ENCODE measurements around the gene ASB18.

ASB18 gene

GRCh38 chr2:236240228-236240990, 23.8 kb downstream of the ASB18 start:
- DNase-seq, result no peak

GRCh38 chr2:236239276-236240065, 24.7 kb downstream of the ASB18 start:
- DNase-seq, result no peak

DNA sequence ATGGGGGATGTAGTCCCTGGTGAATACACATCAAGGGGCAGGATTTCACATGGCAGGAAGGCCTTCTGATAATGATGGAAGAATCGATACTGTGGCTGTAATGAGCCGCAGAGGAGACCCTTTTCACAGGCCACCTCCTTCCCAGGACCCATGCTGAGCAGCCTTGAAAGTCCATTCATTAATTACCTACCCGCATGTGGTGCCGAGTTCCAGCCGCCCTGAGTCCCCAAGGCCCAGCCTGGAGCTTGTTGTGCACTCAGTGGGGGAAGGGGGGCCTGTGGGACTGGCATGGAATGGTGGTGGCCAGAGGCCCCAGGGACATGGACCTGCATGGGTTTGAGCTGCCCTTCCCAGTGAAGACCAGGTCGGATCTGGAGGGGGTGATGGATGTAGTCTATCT, 25.5 kb downstream of the ASB18 start:
- no peak for DNase-seq

- DNase-seq, result no peak
Measured at GRCh38 chr2:236237468-236238190, 26.6 kb downstream of the ASB18 start.

DNA sequence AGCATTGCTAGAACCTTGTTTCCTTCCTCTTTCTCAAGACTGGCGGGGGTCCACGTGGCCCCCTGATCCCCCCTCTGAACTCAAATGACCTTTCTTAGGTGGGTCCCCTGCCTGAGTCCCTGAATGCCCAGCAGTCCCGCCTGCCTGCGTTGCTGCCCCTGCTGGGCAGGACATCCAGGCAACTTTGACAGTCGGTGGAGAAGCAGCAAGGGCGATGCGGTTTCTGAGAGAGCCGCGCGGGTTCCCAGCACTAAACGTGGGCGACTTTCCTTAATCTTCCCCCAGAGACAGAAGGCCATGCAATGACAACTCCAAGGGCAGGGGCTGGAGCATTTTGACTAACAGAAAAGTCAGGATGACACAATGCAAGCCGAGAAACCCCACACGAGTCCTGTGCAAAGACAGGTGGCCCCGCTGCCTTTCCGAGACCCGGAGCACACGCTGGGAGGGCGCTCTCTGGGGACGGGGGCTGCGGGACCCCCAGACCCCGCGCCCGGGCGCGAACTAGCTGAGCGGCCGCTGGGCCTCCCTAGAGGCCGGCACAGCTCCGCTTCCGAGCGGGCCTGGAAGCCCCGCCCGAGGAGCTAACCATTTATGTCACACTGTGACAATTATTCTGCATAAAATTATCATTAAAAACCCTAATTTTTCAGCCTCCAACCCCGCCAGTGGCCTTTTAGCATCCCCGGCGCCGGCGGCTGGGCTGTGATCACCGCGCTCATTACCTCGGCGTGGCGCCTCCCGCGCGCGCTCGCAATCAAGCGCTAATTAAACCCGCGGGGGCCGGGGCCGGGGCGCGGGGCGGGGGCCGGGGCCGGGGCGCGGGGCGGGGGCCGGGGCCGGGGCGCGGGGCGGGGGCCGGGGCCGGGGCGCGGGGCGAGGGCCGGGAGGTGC, 27.4 kb downstream of the ASB18 start:
- DNase-seq, result no peak

- DNase-seq, result no peak
Measured at GRCh38 chr2:236229186-236229585, 35.0 kb downstream of the ASB18 start.

DNA sequence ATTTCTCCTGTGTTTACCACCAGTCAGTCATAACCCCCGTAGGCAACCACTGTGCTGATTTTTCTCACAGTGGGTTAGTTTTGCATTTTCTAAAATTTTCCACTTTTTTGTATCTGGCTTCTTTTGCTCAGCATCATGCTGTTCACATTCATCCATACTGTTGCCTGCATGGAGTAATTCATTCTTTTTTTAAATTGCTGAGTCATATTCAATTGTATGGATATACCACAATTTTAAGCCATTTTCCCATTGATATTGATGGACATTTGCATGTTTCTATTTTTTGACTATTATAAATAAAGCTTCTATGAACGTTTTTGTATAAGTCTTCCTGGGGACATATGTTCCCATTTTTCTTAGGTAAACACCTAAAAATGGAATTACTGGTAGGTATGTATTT, 40.5 kb downstream of the ASB18 start:
- no peak for DNase-seq

DNA sequence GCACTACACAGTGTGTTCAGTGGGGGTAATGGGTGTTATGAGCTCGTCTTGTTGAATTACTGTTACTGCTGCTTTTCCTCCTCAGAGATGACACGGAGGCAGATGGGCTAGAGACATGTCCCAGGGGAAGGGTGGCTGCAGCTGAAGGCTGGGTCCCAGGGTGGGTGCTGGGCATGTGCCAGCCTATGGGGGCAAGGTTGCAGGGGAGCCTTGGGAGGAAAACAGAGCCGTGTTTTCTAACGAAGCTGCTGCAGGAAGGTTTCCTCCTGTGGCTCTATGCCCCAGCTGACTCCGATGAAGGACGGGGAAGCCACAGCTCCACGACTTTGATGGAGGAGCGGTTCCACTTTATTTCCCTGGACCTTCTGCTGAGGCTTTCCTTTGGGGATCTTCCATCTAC, 42.4 kb downstream of the ASB18 start:
- no peak for DNase-seq

DNA sequence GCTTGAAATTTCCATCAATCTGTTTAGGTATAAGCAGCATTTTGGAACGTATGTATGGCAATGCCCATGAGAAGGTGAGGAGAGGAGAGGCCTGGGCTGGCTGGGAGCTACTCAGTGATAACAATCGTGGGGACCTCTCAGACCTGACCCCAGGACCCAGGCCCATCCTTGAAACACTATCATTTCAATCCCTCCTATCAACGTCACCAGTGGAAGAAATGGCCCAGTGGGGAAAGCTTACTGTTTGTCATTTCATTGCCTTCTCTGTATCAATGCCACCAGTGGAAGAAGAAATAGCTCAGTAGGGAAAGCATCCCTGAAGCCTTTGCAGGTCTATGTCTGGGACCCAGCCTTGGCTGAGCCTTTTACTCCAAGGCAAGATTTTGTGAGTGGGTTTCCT, 44.8 kb downstream of the ASB18 start:
- no peak for DNase-seq

DNA sequence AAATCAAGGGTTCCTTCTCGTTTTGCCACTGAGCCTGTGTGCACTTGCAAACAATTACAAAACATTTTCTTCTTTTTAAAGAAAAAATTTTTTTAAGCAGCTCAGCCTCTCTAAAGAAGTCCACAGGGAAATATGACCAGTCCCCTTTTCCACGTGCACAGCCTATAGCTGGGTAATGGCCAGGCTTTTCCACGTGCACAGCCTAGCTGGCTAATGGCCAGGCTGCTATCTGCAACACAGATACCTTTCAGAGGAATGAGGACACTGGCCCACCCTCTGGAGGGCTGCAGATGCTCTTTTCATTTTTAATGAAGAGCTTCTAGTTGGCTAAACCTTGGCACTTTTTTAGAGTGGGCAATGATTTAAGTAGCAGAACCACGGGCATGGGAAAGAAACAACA, 46.3 kb downstream of the ASB18 start:
- no peak for DNase-seq

DNA sequence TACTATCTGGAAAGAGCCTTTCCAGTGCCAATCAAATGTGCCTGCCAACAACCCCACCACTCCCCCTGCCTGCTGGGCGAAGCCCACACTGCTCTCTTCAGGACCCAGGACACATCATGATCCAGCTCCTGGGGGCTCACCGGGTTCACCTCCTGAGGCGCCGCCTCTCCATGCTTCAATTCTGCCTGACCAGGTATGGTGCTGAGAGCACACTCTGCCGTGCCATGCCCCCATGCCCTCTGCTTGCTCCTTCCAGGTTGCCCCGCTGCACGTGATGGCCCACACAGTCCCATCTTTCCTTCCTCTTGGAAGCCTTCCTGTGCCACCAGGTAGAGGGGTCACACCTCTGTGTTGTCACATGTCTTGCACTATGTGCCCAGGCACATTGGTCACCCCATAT, 47.5 kb downstream of the ASB18 start:
- DNase-seq, result no peak

DNA sequence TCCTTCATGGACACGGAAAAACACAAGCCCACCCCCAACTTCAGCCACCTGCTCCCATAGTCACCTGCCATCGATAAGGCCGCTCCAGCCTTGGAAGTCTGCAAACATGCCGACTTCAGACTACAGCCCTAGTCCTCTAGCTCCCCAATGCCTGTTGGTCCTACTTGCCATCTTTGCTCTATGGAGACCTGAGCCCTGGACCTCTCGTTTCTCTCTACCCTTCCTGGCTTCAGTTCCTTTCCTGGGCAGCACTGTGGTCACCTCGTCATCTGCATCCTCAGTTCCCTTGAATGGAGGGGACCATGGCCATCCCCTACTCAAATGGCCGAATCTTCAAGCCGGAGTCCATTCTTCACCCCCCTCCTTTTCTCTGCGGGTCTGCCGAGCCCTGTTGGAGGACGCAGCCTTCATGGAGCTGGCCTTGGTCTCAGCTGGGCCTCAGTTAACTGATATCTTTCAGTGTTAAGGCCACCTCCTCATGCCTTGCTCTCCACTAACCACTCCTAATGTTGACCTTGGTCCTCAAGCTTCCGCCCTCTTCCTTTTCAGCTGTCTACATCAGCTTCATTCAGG, 48.4 kb downstream of the ASB18 start:
- DNase-seq, result no peak

- DNase-seq, result no peak
Measured at GRCh38 chr2:236215196-236215595, 49.0 kb downstream of the ASB18 start.

DNA sequence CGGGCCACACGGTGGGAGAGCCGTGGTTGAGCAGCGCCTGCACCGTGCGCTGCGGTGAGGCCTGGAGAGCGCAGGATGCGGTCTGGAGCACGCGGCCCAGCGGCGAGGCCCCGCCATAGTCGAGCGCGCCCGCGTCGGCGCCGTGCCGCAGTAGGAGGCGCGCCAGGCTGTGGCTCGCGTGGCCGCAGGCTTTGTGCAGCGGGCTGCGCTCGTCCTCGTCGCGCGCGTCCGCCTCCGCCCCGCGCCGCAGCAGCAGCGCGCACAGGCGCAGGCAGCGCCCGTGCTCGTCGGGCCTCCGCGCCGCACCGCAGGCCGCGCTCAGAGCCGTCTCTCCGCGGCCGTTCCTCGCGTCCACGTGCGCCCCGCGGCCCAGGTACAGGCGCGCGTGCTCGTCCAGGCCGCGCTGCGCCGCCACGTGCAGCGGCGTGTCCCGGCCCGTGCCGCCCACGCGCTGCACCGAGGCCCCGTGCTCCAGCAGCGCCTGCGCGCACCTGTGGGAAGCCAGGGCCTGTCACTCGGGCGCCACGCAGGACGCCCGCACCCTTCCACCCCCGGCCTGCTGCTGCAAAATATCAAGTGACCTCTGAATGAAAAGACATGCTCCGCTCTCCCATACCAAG, 49.7 kb downstream of the ASB18 start:
- DNase-seq, result no peak

DNA sequence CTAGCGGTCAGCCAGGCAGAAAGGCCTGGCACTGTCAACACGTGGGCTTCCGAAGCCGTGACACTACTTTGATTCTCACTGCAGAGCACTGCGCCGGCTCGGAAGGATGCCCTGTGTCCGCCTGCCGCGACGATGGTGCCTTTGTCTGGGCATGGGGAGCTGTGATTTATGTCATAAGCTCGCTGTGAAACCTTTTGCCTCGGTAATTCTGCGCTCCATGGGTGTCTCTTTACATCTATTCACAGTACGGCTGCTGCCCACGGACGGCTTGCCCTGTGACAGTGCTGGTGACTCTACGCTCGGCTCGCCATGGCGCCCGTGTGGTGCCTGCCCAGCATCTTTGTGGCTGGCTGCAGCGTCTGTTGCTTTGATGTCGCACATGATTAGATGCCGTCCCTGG, 52.9 kb downstream of the ASB18 start:
- DNase-seq, result no peak

GRCh38 chr2:236210536-236210935, 53.7 kb downstream of the ASB18 start:
- DNase-seq, result no peak

DNA sequence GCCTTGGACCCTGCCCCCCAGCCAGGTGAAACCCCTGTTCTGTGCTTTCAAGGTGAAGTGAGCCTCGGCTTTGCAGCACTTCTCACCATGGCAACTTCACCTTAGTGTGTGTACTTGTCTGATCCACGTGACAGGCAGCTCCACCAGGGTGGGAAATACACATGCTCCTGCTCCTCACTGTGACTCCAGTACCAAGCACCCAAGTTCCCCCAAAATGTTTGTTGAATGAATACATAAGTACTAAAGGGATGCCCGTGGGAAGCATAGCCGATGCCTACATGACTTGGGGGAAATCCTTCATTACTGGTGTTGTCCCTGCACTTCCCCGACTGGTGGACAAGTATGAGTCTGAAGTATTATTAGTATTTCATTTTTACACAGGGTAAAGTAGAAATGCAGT, 54.2 kb downstream of the ASB18 start:
- DNase-seq, result no peak

GRCh38 chr2:236209535-236209934, 54.7 kb downstream of the ASB18 start:
- no peak for DNase-seq

DNA sequence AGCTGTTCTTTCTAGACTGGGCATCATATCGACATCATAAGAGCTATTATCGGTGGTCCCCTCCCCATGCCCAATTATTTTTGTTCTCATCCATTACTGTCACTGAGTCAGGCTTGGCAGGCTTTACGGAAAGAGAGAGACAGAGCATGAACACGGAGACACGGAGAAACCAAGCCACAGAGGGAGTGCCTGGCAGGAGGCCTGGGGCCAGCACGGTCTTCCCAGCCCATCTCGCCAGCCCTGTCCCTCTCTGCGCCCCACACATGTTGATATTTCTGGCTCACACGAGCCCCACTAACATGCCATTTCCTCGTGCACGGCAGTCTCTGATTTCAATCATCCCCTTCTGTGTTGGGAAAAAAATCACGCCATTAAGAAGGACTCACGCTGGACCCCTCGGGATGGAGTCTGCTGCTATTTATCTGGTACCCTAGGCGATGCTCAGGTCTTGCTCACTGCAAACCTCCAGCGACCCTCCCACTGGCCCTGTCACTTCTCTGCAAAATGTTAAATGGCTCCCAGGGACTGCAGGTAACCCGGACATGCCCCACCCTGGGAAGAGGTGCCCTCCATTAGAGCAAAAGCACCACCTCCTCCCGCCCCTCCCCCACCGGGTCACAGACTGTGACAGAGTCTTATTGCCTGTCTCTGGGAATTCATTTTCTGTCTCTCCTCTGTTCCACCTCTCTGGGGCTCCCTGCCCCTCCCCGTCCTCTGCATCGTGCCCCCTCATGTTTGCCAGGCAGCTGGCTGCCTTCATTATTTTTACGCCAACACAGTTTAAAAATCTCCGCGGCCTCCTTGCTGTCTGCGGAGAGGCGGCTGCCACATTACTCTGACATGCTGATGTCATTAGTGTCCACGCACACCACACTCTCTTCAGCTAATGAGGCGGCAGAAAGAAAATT, 55.9 kb downstream of the ASB18 start:
- no peak for DNase-seq

DNA sequence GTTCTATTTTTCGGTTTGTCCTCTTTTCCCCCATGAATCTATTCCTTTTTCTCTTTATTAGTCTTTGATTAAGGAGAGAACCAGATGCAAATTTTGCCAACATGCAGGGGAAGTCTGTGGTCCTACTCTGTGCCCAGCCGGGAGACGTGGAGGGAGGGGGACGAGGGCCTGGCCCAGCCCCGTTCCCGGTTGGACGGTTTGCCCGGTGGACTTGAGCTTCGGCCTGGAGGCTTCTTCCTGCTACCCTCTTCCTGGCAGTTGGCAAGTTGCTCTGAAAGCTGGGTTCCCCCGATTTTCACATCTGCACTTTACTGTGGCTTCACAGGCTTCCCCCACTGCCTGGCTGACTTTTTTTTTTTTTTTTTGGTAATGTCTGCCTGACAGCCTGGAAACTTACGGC, 56.7 kb downstream of the ASB18 start:
- DNase-seq, result no peak
